ENCODE measurements around the gene DLGAP1.

DLGAP1 gene

GRCh38 chr18:3906116-3906750 lies 548.9 kb downstream of the DLGAP1 start:
- in situ Hi-C loops (cut with HindIII; ENCODE audit: low pct_unique_long_range_greater_than_20kb, low sequenced_read_pairs): no loop called here
- no peak for DNase-seq (ENCODE audit: low read depth in 1 of 2, low spot score in 1 of 2)
- TF ChIP-seq JUND (IDR thresholded peaks at IDR 0.05; ENCODE audit: low read depth): no peak

- no peak for DNase-seq (ENCODE audit: low read depth in 1 of 2, low spot score in 1 of 2)
- in situ Hi-C loops (cut with HindIII; ENCODE audit: low pct_unique_long_range_greater_than_20kb, low sequenced_read_pairs): no loop called here
- TF ChIP-seq JUND (IDR thresholded peaks at IDR 0.05; ENCODE audit: low read depth): no peak
These were observed 551.8 kb downstream of the DLGAP1 start for GRCh38 chr18:3903337-3903736.

GRCh38 chr18:3902676-3903075 lies 552.4 kb downstream of the DLGAP1 start:
- no peak for DNase-seq (ENCODE audit: low read depth in 1 of 2, low spot score in 1 of 2)
- no peak for TF ChIP-seq JUND (IDR thresholded peaks at IDR 0.05; ENCODE audit: low read depth)
- in situ Hi-C loops (cut with HindIII; ENCODE audit: low pct_unique_long_range_greater_than_20kb, low sequenced_read_pairs): no loop called here

GRCh38 chr18:3901811-3902210 lies 553.3 kb downstream of the DLGAP1 start:
- no peak for DNase-seq (ENCODE audit: low read depth in 1 of 2, low spot score in 1 of 2)
- TF ChIP-seq JUND (IDR thresholded peaks at IDR 0.05; ENCODE audit: low read depth): no peak
- in situ Hi-C loops (cut with HindIII; ENCODE audit: low pct_unique_long_range_greater_than_20kb, low sequenced_read_pairs): no loop called here

GRCh38 chr18:3901042-3901441 lies 554.1 kb downstream of the DLGAP1 start:
- DNase-seq (ENCODE audit: low read depth in 1 of 2, low spot score in 1 of 2): no peak
- in situ Hi-C loops (cut with HindIII; ENCODE audit: low pct_unique_long_range_greater_than_20kb, low sequenced_read_pairs): no loop called here
- TF ChIP-seq JUND (IDR thresholded peaks at IDR 0.05; ENCODE audit: low read depth): no peak

- TF ChIP-seq JUND (IDR thresholded peaks at IDR 0.05; ENCODE audit: low read depth): no peak
- in situ Hi-C loops (cut with HindIII; ENCODE audit: low pct_unique_long_range_greater_than_20kb, low sequenced_read_pairs): no loop called here
- no peak for DNase-seq (ENCODE audit: low read depth in 1 of 2, low spot score in 1 of 2)
These were observed 554.8 kb downstream of the DLGAP1 start for GRCh38 chr18:3900327-3900726.

- in situ Hi-C loops (cut with HindIII; ENCODE audit: low pct_unique_long_range_greater_than_20kb, low sequenced_read_pairs): no loop called here
- TF ChIP-seq JUND (IDR thresholded peaks at IDR 0.05; ENCODE audit: low read depth): no peak
- no peak for DNase-seq (ENCODE audit: low read depth in 1 of 2, low spot score in 1 of 2)
These were observed 556.1 kb downstream of the DLGAP1 start for GRCh38 chr18:3898861-3899613.

- no peak for TF ChIP-seq JUND (IDR thresholded peaks at IDR 0.05; ENCODE audit: low read depth)
- in situ Hi-C loops (cut with HindIII; ENCODE audit: low pct_unique_long_range_greater_than_20kb, low sequenced_read_pairs): no loop called here
- no peak for DNase-seq (ENCODE audit: low read depth in 1 of 2, low spot score in 1 of 2)
These were observed 563.0 kb downstream of the DLGAP1 start for GRCh38 chr18:3892152-3892551.

GRCh38 chr18:3891245-3891644 lies 563.9 kb downstream of the DLGAP1 start:
- no peak for DNase-seq (ENCODE audit: low read depth in 1 of 2, low spot score in 1 of 2)
- in situ Hi-C loops (cut with HindIII; ENCODE audit: low pct_unique_long_range_greater_than_20kb, low sequenced_read_pairs): no loop called here
- no peak for TF ChIP-seq JUND (IDR thresholded peaks at IDR 0.05; ENCODE audit: low read depth)

GRCh38 chr18:3889803-3890202 lies 565.3 kb downstream of the DLGAP1 start:
- in situ Hi-C loops (cut with HindIII; ENCODE audit: low pct_unique_long_range_greater_than_20kb, low sequenced_read_pairs): no loop called here
- TF ChIP-seq JUND (IDR thresholded peaks at IDR 0.05; ENCODE audit: low read depth): no peak
- no peak for DNase-seq (ENCODE audit: low read depth in 1 of 2, low spot score in 1 of 2)

- in situ Hi-C loops (cut with HindIII; ENCODE audit: low pct_unique_long_range_greater_than_20kb, low sequenced_read_pairs): no loop called here
- no peak for DNase-seq (ENCODE audit: low read depth in 1 of 2, low spot score in 1 of 2)
- TF ChIP-seq JUND (IDR thresholded peaks at IDR 0.05; ENCODE audit: low read depth): no peak
These were observed 566.0 kb downstream of the DLGAP1 start for GRCh38 chr18:3889121-3889520.

GRCh38 chr18:3886575-3887322 lies 568.4 kb downstream of the DLGAP1 start:
- TF ChIP-seq JUND (IDR thresholded peaks at IDR 0.05; ENCODE audit: low read depth): no peak
- in situ Hi-C loops (cut with HindIII; ENCODE audit: low pct_unique_long_range_greater_than_20kb, low sequenced_read_pairs): no loop called here
- no peak for DNase-seq (ENCODE audit: low read depth in 1 of 2, low spot score in 1 of 2)

GRCh38 chr18:3885209-3885792 lies 569.8 kb downstream of the DLGAP1 start:
- peak in 1 of 2 experiments; percentile 19 for DNase-seq (ENCODE audit: low read depth in 1 of 2, low spot score in 1 of 2)
- in situ Hi-C loops (cut with HindIII; ENCODE audit: low pct_unique_long_range_greater_than_20kb, low sequenced_read_pairs): no loop called here
- TF ChIP-seq JUND (IDR thresholded peaks at IDR 0.05; ENCODE audit: low read depth): no peak

All from T47D (cell line).